ENCODE measurements around the gene RNASEH2B. TPM values are rescaled to one million over a fixed set of nuclear protein-coding genes. Genes with fewer than 3 reads are reported as not detected.

Gene RNASEH2B
- total and polyA plus RNA-seq, 4 donors: 7.8 to 44.1 (median 9.3) TPM

DNA sequence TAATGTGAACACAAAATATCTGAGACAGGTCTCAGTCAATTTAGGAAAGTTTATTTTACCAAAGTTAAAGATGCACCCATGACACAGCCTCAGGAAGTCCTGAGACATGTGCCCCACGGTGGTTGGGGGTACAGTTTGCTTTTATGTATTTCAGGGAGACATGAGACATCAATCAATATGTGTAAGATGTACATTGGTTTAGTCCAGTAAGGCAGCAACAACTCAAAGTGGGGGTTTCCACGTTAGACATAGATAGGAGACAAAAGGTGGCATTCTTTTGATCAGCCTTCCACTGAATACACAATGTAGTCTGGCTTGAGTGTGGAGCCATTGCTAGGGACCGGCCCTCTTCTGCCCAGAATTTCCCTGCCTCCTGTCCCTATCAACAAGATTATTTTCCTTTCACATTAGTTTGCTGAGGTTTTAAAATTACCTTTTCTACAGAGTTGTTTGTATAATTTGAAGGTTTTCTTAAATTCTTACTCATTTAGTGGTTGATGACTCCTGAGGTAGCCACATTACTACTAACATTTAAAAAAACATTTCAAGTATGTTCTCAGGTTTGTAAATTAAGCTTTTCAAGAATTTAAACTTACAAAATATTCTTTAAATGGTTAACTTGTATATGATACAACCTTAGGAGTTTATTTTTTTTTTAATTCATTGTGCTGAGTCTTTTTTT lies 33.2 kb downstream of the RNASEH2B start (continued):
- no peak for TF ChIP-seq EGR1 (IDR thresholded peaks at IDR 0.05; ENCODE audit: low read depth in 2 of 2)

DNA sequence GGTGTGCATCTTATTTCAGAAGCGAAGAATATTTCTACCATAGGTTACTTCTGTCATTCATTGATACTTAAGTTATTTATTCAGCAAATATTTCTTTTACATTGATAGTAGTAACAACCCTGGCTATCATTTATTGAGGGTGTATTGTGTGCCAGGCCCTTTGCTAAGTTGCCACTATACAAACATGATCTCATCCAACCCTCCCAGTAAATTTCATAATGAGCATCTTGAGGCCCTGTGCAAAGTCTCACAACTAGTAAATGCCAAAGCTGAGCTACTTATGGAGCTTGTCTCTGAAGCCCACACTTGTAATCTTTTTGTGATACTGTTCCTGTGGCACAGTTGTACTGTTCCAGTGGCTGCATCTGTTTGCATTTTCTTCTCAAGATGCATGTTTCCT lies 36.1 kb downstream of the RNASEH2B start:
- H3K4me1 ChIP-seq (ENCODE audit: control insufficient read depth in 4 of 4, insufficient read depth in 4 of 4, low read length in 3 of 4): no peaks in the 10 kb centered on the region
- no peak overlapping the region for H3K9ac ChIP-seq (ENCODE audit: low read depth in 1 of 2, low read length in 2 of 2)
- H3K36me3 ChIP-seq (ENCODE audit: control insufficient read depth in 4 of 4, insufficient read depth in 3 of 4, low read depth in 1 of 4, low read length in 3 of 4): peaks cover 0 to 3% (median 0%) of the 10 kb centered on the region in 4 donors
- no peaks in the 10 kb centered on the region for H3K27me3 ChIP-seq (ENCODE audit: control insufficient read depth in 4 of 4, insufficient read depth in 4 of 4, low read length in 3 of 4)
- H3K27ac ChIP-seq (ENCODE audit: low read depth in 1 of 2, low read length in 2 of 2): no peak overlapping the region
- 90% methylated on average over 1 of the region's 1 CpG for WGBS
- TF ChIP-seq EGR1 (IDR thresholded peaks at IDR 0.05; ENCODE audit: low read depth in 2 of 2) (no peak), GABPA (IDR thresholded peaks at IDR 0.05 in 1 of 2, conservative IDR thresholded peaks at IDR 0.05 in 1 of 2) (no peak), HNF4G (IDR thresholded peaks at IDR 0.05) (no peak)
- no peak overlapping the region for H3K4me3 ChIP-seq (ENCODE audit: low read depth in 1 of 3, low read length in 3 of 3)
- H3K9me3 ChIP-seq (ENCODE audit: control insufficient read depth in 4 of 4, low read length in 3 of 4): no peaks in the 10 kb centered on the region
- no peak for DNase-seq (ENCODE audit: low spot score)

DNA sequence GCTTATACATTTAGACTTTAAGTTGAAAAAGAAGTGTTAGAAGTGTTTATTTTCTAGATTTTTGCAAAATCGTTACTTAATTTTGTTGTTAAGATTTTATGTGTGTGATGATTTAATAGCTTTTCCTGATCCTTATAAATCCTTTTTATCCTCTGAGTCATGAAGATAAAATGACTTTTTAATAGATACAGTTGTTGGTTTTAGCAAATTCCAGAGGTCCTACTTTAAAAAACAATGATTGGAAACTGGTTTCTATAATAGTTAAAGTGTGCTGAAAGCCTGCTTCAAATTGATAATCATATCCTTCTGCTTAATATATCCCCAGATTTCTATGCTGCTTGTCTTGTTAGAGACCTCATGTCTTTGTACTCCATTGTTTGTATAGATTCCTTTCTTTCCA lies 39.0 kb downstream of the RNASEH2B start:
- Histone ChIP-seq H3K9ac (ENCODE audit: low read depth in 1 of 2, low read length in 2 of 2) (no peak overlapping the region), H3K36me3 (ENCODE audit: control insufficient read depth in 4 of 4, insufficient read depth in 3 of 4, low read depth in 1 of 4, low read length in 3 of 4) (peaks cover 0 to 5% (median 2%) of the 10 kb centered on the region in 4 donors), H3K27ac (ENCODE audit: low read depth in 1 of 2, low read length in 2 of 2) (no peak overlapping the region), H3K27me3 (ENCODE audit: control insufficient read depth in 4 of 4, insufficient read depth in 4 of 4, low read length in 3 of 4) (no peaks in the 10 kb centered on the region), H3K9me3 (ENCODE audit: control insufficient read depth in 4 of 4, low read length in 3 of 4) (no peaks in the 10 kb centered on the region), H3K4me1 (ENCODE audit: control insufficient read depth in 4 of 4, insufficient read depth in 4 of 4, low read length in 3 of 4) (no peaks in the 10 kb centered on the region), H3K4me3 (ENCODE audit: low read depth in 1 of 3, low read length in 3 of 3) (no peak overlapping the region)
- DNase-seq (ENCODE audit: low spot score): no peak
- TF ChIP-seq JUND (IDR thresholded peaks at IDR 0.05): no peak
- TF ChIP-seq, protein P1, sequence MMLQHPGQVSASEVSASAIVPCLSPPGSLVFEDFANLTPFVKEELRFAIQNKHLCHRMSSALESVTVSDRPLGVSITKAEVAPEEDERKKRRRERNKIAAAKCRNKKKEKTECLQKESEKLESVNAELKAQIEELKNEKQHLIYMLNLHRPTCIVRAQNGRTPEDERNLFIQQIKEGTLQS (IDR thresholded peaks at IDR 0.05): no peak
- no peak for TF ChIP-seq FOXA1 (IDR thresholded peaks at IDR 0.05)
- TF ChIP-seq, protein P2, sequence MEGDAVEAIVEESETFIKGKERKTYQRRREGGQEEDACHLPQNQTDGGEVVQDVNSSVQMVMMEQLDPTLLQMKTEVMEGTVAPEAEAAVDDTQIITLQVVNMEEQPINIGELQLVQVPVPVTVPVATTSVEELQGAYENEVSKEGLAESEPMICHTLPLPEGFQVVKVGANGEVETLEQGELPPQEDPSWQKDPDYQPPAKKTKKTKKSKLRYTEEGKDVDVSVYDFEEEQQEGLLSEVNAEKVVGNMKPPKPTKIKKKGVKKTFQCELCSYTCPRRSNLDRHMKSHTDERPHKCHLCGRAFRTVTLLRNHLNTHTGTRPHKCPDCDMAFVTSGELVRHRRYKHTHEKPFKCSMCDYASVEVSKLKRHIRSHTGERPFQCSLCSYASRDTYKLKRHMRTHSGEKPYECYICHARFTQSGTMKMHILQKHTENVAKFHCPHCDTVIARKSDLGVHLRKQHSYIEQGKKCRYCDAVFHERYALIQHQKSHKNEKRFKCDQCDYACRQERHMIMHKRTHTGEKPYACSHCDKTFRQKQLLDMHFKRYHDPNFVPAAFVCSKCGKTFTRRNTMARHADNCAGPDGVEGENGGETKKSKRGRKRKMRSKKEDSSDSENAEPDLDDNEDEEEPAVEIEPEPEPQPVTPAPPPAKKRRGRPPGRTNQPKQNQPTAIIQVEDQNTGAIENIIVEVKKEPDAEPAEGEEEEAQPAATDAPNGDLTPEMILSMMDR (IDR thresholded peaks at IDR 0.05; ENCODE audit: low read depth, low read length, missing input control): no peak
- TF ChIP-seq TAF1 (conservative IDR thresholded peaks at IDR 0.05): no peak
- WGBS: 93% methylated on average over 1 of the region's 1 CpG

DNA sequence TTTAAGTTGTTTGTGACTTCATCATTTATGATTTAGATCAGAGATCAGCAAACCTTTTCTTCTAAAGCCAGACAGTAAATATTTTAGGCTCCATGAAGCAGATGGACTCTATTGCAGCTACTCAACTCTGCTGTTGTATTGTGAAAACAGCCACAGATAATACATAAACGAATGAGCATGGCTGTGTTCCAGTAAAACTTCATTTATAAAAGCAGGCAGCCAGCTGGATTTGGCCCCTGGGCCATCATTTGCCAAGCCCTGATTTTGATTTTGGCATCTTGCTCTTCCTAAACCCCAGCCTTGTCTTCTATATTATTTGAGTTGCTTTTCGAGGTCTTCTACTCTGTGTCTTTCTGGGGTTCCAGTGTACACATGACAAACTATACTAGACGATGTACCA lies 41.3 kb downstream of the RNASEH2B start:
- Histone ChIP-seq H3K27me3 (ENCODE audit: control insufficient read depth in 4 of 4, insufficient read depth in 4 of 4, low read length in 3 of 4) (no peaks in the 10 kb centered on the region), H3K4me1 (ENCODE audit: control insufficient read depth in 4 of 4, insufficient read depth in 4 of 4, low read length in 3 of 4) (no peaks in the 10 kb centered on the region), H3K9ac (ENCODE audit: low read depth in 1 of 2, low read length in 2 of 2) (no peak overlapping the region), H3K4me3 (ENCODE audit: low read depth in 1 of 3, low read length in 3 of 3) (no peak overlapping the region), H3K9me3 (ENCODE audit: control insufficient read depth in 4 of 4, low read length in 3 of 4) (no peaks in the 10 kb centered on the region), H3K36me3 (ENCODE audit: control insufficient read depth in 4 of 4, insufficient read depth in 3 of 4, low read depth in 1 of 4, low read length in 3 of 4) (peaks cover 0 to 5% (median 2%) of the 10 kb centered on the region in 4 donors), H3K27ac (ENCODE audit: low read depth in 1 of 2, low read length in 2 of 2) (no peak overlapping the region)
- WGBS: 70% methylated on average over 3 of the region's 3 CpGs
- TF ChIP-seq FOXA1 (IDR thresholded peaks at IDR 0.05) (no peak), YY1 (IDR thresholded peaks at IDR 0.05) (no peak), RAD21 (IDR thresholded peaks at IDR 0.05) (no peak), NR2F2 (IDR thresholded peaks at IDR 0.05) (no peak), SP1 (IDR thresholded peaks at IDR 0.05) (no peak), HNF4A (conservative IDR thresholded peaks at IDR 0.05) (no peak), FOXA2 (IDR thresholded peaks at IDR 0.05) (no peak), HNF4G (IDR thresholded peaks at IDR 0.05) (no peak), JUND (IDR thresholded peaks at IDR 0.05) (no peak)
- TF ChIP-seq, protein P3, sequence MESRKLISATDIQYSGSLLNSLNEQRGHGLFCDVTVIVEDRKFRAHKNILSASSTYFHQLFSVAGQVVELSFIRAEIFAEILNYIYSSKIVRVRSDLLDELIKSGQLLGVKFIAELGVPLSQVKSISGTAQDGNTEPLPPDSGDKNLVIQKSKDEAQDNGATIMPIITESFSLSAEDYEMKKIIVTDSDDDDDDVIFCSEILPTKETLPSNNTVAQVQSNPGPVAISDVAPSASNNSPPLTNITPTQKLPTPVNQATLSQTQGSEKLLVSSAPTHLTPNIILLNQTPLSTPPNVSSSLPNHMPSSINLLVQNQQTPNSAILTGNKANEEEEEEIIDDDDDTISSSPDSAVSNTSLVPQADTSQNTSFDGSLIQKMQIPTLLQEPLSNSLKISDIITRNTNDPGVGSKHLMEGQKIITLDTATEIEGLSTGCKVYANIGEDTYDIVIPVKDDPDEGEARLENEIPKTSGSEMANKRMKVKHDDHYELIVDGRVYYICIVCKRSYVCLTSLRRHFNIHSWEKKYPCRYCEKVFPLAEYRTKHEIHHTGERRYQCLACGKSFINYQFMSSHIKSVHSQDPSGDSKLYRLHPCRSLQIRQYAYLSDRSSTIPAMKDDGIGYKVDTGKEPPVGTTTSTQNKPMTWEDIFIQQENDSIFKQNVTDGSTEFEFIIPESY (IDR thresholded peaks at IDR 0.05): no peak
- TF ChIP-seq, protein P4, sequence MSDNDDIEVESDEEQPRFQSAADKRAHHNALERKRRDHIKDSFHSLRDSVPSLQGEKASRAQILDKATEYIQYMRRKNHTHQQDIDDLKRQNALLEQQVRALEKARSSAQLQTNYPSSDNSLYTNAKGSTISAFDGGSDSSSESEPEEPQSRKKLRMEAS (IDR thresholded peaks at IDR 0.05): no peak
- TF ChIP-seq, protein P2 (IDR thresholded peaks at IDR 0.05; ENCODE audit: low read depth, low read length, missing input control): no peak
- no peak for DNase-seq (ENCODE audit: low spot score)
